Stimulated activated CD4-positive, alpha-beta T cell treated with anti-CD3 and anti-CD28 coated beads, Interleukin-2, amount 100 ng/mL, for 4 hours (primary cell): Measurements from ENCODE around the gene DZIP3.

ENCODE experiments used
- DNase-seq: peaks from one replicate; pipeline ENCODE4 v3.0.0-alpha.2; 2020; ENCODE audit warnings: low read depth

DZIP3 gene, protein sequence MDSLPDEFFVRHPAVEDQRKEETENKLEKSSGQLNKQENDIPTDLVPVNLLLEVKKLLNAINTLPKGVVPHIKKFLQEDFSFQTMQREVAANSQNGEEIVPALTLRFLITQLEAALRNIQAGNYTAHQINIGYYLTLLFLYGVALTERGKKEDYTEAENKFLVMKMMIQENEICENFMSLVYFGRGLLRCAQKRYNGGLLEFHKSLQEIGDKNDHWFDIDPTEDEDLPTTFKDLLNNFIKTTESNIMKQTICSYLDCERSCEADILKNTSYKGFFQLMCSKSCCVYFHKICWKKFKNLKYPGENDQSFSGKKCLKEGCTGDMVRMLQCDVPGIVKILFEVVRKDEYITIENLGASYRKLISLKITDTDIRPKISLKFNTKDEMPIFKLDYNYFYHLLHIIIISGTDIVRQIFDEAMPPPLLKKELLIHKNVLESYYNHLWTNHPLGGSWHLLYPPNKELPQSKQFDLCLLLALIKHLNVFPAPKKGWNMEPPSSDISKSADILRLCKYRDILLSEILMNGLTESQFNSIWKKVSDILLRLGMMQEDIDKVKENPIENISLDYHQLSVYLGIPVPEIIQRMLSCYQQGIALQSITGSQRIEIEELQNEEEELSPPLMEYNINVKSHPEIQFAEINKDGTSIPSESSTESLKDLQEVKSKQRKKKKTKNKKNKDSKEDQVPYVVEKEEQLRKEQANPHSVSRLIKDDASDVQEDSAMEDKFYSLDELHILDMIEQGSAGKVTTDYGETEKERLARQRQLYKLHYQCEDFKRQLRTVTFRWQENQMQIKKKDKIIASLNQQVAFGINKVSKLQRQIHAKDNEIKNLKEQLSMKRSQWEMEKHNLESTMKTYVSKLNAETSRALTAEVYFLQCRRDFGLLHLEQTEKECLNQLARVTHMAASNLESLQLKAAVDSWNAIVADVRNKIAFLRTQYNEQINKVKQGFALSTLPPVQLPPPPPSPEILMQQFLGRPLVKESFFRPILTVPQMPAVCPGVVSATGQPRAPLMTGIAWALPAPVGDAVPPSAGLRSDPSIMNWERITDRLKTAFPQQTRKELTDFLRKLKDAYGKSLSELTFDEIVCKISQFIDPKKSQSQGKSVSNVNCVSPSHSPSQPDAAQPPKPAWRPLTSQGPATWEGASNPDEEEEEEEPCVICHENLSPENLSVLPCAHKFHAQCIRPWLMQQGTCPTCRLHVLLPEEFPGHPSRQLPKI

DNA sequence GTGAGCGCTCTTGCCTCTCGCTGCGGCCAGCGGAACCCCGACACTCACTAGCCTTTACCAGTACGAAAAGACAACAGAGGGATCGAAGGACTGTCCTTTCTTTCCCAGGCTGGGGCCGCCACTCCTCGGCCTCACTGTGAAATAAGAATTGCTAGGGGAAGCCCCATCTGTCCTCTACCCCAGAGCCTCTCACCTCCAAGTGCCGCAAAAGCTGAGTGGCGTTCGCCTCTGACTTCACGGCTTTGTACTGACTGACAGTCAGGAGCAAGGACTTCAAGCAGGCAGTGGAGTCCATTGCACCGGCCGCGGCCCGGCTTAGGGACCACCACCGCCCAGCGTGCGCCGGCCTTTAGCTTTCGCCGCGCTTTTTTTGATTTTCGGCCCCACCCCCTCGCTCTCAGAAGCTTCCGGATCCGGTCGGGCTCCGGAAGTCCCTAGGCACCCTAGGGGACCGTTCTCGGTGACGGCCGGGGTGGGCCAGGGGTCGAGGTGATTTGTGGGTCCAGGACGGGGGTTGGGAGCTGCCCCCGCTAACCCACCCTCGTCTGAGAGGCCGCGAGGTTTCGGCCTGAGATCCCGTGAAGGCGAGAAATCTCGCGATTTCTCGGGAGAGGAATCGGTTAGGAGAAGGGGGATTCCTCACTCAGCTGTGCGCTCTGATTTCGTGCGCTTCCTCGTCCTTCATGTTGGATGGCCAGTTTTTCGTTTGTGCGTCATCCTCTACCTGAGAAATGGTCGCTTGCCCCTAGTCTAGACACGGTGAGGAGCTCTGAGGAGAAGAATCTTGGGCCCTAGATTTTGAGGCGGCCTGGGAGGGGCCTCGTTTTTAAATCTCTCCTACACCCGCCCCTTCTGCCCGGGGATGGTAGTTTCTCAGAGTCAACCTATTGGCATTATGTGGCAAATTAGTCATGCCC is at the start of gene DZIP3, which contains the start of gene CIP2A:
DZIP3 (plus strand) TSS at position 642 of the 917 bp plus-strand sequence. CDS start 15,685 bp downstream, outside the sequence.
CIP2A (minus strand) TSS at position 358 of the 917 bp plus-strand sequence; CDS start at position 295, 63 bp downstream.
- DNase-seq: peak; percentile 68

DNA sequence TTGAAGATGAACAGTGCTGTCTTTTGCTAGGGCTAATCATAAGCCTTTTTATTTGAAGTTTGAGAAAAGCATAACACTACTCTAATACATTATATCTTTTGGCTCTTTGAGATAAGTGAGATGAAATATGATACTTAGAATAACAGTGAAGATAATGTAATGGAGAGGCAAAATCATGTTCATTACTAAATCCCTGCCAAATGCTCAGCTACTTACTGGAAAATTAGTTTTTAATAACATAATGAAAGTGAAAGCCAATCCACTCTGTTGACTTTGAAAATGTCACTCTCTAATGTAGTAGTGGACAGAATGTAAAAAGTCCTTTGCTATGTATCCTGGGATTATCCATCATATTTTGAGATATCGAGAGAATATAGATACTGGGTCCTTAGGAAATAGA is 43.3 kb upstream of the DZIP3 start:
- DNase-seq: no peak

DNA sequence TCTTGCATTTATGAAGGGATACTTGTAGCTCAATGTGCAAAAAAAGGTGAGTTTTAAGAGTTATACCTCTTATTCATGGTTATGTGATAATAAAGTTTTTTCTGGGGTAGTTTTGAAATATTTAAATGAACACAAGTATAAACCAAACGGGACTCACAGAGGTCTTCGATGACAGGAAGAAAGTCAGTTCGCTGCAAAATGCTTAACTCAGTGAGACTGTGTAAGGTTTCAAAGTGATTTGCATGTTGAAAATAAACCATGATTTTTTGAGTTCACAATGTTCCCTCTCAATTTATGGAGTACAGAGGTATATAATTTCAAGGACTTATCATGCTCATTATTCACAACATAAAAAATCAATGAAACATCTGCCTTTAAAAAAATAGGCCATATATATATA is 42.8 kb upstream of the DZIP3 start:
- no peak for DNase-seq

DNA sequence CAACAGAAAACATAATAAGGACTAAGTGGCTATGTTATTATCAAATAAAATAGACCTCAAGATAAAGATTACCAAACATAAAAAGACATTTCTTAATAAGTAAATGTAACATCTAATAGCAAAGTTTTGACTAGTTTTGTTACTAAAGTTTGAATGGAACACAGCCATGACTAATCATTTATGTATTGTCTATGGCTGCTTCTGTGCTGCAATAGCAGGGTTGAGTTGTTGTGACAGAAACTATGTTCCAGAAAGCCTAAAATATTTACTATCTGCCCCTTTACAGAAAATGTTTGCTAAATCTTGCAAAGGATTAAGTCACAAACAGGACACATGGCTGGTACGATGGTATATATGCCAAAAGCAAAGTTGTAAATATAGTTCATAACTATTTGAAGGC is 41.2 kb upstream of the DZIP3 start:
- no peak for DNase-seq

DNA sequence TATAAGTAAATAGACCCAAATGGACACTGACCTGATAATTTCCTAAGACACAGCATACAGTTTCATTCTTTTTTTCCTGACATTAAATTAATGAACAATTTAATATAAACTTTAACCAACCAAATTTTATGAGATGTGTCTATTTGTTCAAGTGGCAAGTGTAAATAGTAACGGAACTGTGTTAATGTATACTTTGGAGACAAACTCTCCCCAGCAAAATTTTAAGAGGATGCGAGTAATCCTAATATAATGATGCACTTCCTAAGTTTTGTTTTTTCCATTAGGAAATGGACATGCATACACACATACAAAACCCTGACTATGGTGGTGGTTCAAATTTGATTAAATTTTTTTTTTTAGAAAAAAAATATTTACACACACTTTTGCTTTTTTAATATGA is 40.6 kb upstream of the DZIP3 start:
- DNase-seq: no peak

DNA sequence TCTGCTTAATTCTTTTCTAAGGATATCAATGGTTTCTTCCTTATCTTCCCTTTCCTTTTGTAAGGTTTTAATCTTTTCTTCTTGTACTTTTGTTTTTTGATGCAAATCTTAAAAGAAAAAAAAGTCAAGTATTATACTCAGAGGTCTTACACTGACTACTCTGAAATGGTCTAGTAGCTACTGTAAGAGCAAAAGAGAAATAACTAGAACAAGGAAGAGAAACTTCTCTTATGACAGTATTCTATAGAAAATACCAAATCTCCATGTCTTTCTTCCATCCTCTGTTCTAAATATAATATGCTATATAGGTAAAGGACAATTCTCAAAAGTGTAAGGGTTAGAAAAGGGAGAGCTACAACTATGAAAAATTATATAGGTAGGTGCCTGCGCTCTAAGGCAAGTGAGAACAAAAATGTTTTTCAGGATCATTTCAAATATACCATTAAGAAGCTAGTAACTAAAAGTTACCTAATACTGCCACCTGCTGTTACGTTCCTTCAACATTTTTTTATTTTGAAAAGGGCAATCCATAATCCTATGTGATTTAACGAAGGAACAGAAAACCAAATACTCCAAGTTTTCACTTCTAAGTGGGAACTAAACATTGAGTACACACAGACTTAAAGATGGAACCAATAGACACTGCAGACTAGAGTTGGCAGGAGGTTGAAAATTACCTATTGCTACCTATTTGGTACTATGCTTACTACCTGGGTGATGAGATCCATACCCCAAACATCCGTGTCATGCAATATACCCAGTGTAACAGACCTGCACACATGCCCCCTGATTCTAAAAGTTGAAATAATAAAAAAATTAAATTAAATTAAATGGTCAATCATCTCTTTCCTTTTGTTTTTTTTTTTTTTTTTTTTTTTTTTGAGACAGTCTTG is 37.0 kb upstream of the DZIP3 start:
- DNase-seq: no peak

DNA sequence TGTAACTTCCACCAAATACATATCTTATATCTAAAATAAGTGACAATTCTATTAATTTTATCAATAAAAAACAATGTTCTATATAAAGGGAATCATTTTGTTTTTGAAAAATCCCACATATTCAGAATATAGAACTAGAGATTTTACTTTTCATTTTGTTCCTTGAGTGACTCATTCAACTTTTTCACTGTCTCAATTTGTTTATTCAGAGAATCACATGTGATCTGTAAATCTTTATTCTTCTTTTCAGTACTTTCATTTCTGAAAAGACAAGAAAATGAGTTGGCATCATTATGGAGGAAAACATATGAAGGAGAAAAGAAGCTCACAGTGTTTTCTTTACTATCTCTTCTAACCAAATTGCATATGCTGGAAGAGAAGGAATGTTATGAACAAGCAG is 35.3 kb upstream of the DZIP3 start:
- no peak for DNase-seq

DNA sequence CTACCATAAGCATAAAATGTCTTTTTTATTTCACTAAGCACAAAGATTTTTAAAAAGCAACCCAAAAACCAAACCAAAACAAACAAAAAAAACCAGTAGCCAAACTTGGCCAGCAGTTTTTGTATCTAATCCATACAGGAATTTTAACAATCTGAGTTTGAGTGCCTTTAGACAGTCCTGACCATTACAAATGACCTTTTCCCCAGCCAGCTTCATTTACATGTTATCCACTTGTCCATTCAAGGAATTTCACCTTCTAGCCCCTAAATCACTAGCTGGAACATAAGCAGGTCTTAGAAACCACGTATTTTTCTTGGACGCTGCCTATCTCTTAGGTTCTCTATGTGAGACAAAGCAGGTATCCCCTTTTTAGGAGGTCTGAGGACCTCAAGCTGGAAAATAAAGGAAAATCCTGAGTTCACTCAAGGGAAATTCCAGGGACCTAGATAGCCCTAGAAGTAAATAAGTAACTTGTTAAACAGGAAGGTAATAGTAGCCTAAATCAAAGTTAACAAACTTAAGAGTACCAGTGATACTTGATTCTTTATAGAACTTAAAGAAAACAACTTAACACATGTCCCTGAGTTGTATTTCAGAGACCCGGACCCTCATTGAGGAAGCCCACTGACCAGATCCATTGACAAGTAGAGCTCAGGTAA is 34.5 kb upstream of the DZIP3 start:
- DNase-seq: no peak

DNA sequence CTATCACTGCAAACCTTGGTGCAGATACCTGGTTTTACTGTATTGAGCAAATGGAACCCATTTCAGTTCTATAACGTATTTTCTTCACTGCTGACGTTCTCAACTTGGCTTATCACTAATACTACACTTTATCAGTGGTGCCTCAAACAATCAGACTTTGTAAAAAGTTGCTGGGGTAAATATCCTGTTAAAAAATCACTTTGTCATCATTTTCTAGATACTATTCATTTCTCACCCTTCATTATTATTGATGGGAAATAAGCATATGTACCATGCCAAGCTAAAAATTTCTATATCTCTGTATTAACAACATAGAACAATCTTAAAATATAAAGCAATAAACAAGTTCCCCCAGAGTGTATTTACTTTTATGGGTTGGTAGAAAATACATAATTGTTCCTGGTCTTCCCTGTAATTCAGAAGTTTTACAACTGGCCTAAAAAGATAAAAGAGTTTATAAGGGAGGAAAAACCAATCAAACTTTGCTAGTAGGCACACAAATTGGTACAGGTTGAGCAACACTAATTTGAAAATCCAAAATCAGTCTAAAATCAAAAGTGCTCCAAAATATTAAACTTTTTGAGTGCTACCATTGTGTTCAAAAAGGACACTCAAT is 33.4 kb upstream of the DZIP3 start:
- no peak for DNase-seq

DNA sequence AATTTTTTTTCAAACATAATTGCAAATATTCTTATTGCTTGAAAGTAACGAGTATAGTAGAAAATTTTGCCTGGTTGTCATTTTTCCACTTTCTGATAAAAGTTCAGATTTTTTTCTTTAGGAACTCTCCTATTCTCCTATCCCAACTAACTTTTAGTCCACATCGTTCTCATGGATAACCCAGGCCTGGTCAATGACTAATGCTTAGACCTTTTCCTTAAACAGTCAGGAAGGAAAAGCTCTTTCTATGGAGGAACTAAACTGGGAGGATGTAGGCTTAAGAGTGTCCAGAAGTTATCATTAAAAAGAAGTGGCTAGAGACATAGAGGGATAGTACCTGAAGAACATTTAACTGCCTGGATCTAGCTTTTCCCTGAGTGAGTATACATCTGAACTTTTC is 27.0 kb upstream of the DZIP3 start:
- DNase-seq: no peak

DNA sequence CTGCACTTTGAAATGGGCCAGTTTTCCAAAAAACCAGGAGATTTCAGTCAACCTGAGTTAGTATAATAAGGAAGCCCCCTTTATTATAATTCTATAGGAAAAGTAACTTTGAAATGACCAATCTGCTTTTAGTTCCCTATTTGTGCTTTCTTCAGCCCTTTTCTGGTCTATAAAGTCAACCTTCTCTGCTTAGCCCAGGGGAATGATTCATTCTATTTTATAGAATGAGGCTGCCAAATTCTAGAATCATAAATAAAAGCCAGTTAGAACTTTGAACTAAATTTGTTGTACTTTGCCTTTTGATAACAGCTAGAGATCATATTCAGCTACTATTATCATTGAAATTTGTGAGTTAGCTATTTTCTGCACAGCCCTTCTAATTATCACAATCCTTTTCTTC is 25.0 kb upstream of the DZIP3 start:
- DNase-seq: no peak

DNA sequence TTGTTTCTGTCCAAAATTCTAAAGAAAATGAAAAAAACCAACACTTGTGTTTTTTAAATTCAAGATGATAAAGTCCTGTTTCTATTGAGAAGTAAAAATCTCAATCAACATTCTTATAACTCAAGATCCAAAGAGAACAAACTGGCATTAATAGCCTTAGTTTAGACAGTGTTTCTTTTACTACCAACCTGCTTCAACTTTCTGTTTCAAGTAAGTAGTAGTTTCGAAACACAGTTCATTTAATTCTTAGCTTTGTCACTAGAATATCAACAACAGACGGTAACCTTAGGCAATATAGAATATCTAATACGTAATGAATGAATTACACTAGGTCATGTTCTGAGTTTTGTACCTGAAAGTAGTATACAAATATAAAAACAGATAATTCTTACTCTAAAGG is 24.0 kb upstream of the DZIP3 start:
- DNase-seq: no peak

DNA sequence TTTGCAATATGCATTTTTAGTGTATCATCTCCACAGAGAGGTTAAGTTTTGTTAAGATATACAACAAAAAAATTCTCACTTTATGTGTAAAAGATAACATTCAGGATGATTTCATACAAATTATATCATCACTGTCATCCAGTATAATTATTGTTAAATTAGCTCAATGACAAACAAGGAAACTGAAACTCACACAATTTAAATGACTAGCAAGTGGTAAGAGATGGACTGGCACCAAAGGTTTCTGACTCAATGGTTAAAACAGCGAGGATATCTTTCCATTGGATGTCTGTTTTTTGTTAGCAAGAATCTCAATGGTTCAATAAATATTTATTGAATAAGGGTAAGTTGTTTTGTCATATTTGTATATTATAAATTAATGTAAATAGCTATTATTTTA is 22.9 kb upstream of the DZIP3 start:
- no peak for DNase-seq

DNA sequence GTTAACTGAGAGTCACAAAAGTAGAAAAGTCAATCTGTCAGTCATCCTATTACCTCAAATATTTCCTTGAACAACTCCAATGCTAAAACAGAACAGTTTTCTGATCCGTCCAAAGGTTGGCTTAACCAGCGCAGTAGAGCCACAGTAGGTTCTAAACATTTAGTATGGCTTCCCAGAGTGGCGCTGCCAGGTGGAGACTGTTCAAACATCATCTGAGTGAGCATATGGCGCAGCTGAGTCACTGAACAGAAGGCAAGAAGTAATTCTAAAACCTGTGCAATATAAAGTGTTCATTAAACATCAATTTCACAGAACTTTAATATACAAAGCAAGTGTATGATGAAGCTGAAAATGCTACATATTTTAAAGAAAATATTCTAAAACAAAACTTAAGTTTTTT is 20.2 kb upstream of the DZIP3 start:
- DNase-seq: no peak

DNA sequence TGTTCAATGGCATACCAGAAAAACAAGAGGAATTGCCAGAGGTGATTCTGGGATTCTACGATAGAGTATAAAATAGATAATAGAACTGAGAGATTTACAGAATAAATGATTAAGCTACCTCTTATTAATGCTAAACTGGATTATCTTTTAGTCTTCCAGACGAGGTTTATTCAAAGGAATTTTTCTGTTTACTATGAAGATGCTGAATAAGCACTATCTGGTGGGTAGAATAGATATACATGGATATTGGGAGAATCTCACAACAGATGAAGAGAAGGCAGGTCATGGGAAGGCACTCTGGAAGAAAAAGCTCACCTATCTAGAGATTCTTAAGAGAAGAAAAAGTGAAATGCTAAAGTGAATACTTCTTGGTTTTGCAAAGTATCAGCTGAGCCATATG is 11.5 kb upstream of the DZIP3 start:
- no peak for DNase-seq

DNA sequence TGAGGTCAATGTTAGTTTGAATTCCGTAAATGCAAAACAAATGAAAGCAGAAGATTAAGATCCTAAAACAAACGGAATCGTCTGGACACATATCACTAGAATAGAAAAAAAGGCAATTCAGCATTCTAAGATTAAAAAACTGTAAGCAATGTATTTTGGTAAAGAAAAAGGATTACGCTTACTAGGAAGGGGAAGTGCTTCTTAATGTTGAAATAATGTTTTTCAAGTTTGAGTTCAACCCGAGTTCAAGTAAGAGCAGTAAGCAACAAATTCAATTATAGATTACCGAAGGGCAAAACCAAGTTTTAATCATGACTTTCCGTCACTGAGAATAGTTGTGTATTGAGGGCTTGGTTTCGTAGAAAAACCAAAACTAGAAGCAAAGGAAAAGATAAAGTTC is 921 bp upstream of the DZIP3 start:
- no peak for DNase-seq

DNA sequence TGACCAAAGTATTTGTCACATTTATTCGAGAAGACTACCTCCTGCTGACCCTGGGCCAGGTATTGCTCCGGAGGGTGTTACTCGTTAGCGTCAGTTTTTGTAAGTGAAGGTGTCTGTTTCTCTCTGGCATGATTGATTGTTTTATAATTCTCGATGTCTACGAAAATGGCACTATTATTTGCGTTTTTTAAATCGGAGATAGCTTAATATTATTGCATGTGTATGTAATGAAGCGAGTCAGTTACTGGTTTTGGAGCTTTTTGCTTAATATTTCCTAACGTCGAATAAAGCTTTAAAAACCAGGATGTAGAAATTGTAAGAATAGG is 439 bp downstream of the DZIP3 start:
- DNase-seq: no peak

DNA sequence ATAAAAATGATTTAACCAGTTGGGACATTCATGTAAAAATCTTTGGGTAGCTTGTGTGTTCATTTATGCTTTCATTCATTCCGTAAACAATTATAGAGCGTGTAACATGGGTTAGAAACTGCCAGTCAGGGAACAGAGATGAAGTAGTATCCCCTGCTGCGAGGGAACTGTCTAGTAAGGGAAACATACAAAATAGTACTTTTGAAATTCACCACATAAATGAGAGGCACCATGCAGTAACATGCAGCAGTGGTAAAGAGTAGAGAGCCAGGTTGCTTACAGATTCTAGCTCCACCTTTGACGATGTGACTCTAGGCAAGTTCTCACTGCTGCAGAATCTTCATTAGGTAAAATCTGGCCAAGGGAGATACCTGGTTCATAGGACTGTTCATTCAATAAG is 938 bp downstream of the DZIP3 start:
- no peak for DNase-seq

DNA sequence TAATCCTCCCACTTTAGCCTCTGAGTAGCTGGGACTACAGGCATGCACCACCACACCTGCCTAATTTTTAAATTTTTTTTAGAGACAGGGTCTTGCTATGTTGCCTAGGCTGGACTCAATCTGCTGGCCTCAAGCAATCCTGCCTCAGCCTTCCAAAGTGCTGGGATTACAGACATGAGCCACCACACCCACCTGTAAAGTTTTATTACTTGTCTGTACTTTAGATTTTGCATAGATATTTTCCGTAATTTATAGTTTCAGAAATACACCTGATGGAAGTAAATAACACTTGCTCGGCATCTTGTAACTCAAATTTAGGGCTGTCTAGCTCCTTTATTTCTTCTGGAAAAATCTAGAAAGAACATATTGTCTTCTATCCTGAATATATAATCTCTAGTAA is 5.8 kb downstream of the DZIP3 start:
- DNase-seq: no peak

DNA sequence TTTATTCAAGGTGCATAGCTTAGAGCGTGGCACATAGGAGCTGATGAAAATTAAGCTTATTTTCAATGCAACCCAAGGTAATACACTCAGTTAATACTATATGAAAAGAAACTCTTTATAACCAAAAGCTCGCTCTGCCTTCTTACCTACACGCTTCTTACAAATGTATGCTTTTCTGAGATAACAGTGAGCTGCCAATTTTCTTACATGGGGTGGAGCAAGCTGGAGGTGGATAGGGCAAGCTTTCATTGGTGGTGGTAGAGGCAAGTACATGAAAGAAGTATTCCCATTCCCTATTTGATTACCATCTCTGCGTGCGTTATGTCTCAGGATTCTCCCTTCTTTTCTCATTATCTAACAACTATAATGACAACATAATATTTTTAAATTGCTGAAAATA is 8.9 kb downstream of the DZIP3 start:
- DNase-seq: no peak
